B cell (primary cell): ENCODE measurements around the gene ETS1. TPM values are rescaled to one million over a fixed set of nuclear protein-coding genes. Genes with fewer than 3 reads are reported as not detected.

Experiments
- ATAC-seq: fragments of 200-7000 bp; cut with Tn5 transposase; one replicate; pipeline ENCODE4 v1.10.0; 2021; ENCODE audit warnings: low read depth, mild to moderate bottlenecking, moderate number of reproducible peaks, moderate library complexity
- CTCF ChIA-PET: fragments of 350-600 bp; sonication (Branson Sonifier 250); formaldehyde crosslinking; loops from one replicate; lab custom pipeline; 2021; ENCODE audit warnings: antibody characterized with exemption, inconsistent platforms; lab: Charles Lee
- POLR2A ChIA-PET: fragments of 350-600 bp; sonication (Branson Sonifier 250); formaldehyde crosslinking; loops from one replicate; lab custom pipeline; 2021; ENCODE audit warnings: antibody characterized with exemption; lab: Charles Lee
- DNase-seq: peaks from one replicate; pipeline ENCODE4 v3.0.0; 2013
- H2AFZ ChIP-seq: 2 replicates; pipeline ENCODE4 v1.6.1; 2012; ENCODE audit warnings: mild to moderate bottlenecking, low read depth, low read length; ENCODE audit not compliant: insufficient read depth, poor library complexity, severe bottlenecking
- H3K27ac ChIP-seq, 2 donors: 1 replicate in 1 of 2; 2 replicates in 1 of 2; pipeline ENCODE4 v1.5.1; 2012 to 2013; ENCODE audit warnings: low read length in 2 of 2, mild to moderate bottlenecking in 2 of 2, moderate library complexity in 1 of 2
- H3K27me3 ChIP-seq, 4 experiments: fragments of 200-600 bp in 1 of 4; sonication (generic) in 1 of 4; replicated peaks in 1 of 4; 1 replicate in 2 of 4; 2 replicates in 2 of 4; pipeline versions ENCODE4 v1.6.1 to v1.7.0; 2013 to 2016; ENCODE audit warnings: low read length in 3 of 4, mild to moderate bottlenecking in 2 of 4, mixed read lengths in 1 of 4, moderate library complexity in 1 of 4; ENCODE audit not compliant: insufficient read depth in 4 of 4, control insufficient read depth in 3 of 4; ENCODE audit errors: control extremely low read depth in 1 of 4
- H3K36me3 ChIP-seq, 2 experiments: replicated peaks in 1 of 2; 1 replicate in 1 of 2; 2 replicates in 1 of 2; pipeline versions ENCODE4 v1.6.1 to v1.7.1; 2013; ENCODE audit warnings: low read length in 1 of 2; ENCODE audit not compliant: insufficient read depth in 2 of 2, control insufficient read depth in 1 of 2; ENCODE audit errors: control extremely low read depth in 1 of 2, extremely low read depth in 1 of 2
- H3K4me1 ChIP-seq, 2 donors: fragments of 200-600 bp in 1 of 2; sonication (generic) in 1 of 2; 1 replicate in 1 of 2; 2 replicates in 1 of 2; pipeline versions ENCODE4 v1.5.1 to v1.6.1; 2013 to 2017; ENCODE audit warnings: low read length in 2 of 2; ENCODE audit not compliant: control insufficient read depth in 2 of 2, insufficient read depth in 2 of 2
- H3K4me2 ChIP-seq: replicated peaks from 2 replicates; pipeline ENCODE3; 2012; ENCODE audit warnings: mild to moderate bottlenecking, low read depth, low read length; ENCODE audit not compliant: poor library complexity, severe bottlenecking
- H3K4me3 ChIP-seq, 5 experiments: fragments of 200-600 bp in 1 of 5; sonication (generic) in 1 of 5; 1 replicate in 3 of 5; 2 replicates in 2 of 5; pipeline versions ENCODE4 v1.5.1 to v1.7.0; 2011 to 2016; ENCODE audit warnings: low read length in 4 of 5, mild to moderate bottlenecking in 4 of 5, low read depth in 2 of 5, control low read depth in 1 of 5, moderate library complexity in 1 of 5; ENCODE audit not compliant: insufficient read depth in 1 of 5; ENCODE audit errors: control extremely low read depth in 1 of 5, extremely low read depth in 1 of 5
- H3K79me2 ChIP-seq: fragments of 200-600 bp; sonication (generic); one replicate; pipeline ENCODE4 v1.6.0; 2016; ENCODE audit warnings: low read length; ENCODE audit not compliant: control insufficient read depth, insufficient read depth
- H3K9ac ChIP-seq: fragments of 200-600 bp; sonication (generic); 2 replicates; pipeline ENCODE4 v1.6.1; 2017; ENCODE audit warnings: mild to moderate bottlenecking, low read length, moderate library complexity
- H3K9me3 ChIP-seq, 3 donors: one replicate each; pipeline versions ENCODE4 v1.6.1 to v1.7.1; 2013; ENCODE audit warnings: low read length in 2 of 3; ENCODE audit not compliant: control insufficient read depth in 2 of 3, insufficient read depth in 1 of 3; ENCODE audit errors: control extremely low read depth in 1 of 3
- H4K20me1 ChIP-seq: 2 replicates; pipeline ENCODE4 v1.6.0; 2012; ENCODE audit warnings: mild to moderate bottlenecking, low read length; ENCODE audit not compliant: insufficient read depth, control insufficient read depth, poor library complexity, severe bottlenecking
- H3K27ac Mint-ChIP-seq: one replicate; pipeline ENCODE4 v1.8.0; 2021; ENCODE audit warnings: mixed read lengths
- H3K27me3 Mint-ChIP-seq: one replicate; pipeline ENCODE4 v1.8.0; 2021; ENCODE audit warnings: mixed read lengths
- H3K4me1 Mint-ChIP-seq: one replicate; pipeline ENCODE4 v1.8.0; 2021; ENCODE audit warnings: mixed read lengths
- H3K4me3 Mint-ChIP-seq: one replicate; pipeline ENCODE4 v1.8.0; 2021; ENCODE audit warnings: mixed read lengths
- H3K9me3 Mint-ChIP-seq: one replicate; pipeline ENCODE4 v1.8.0; 2022; ENCODE audit warnings: mixed read lengths; ENCODE audit not compliant: insufficient read depth
- EZH2 ChIP-seq: IDR thresholded peaks from 2 replicates; pipeline ENCODE4 v1.6.1; 2012; ENCODE audit warnings: borderline replicate concordance, low read depth, mild to moderate bottlenecking, moderate library complexity, low read length; ENCODE audit not compliant: insufficient read depth, poor library complexity, severe bottlenecking
- WGBS: methylation state at CpG from one replicate; pipeline ENCODE4 v1.1.5; 2013; ENCODE audit warnings: missing lambda C conversion rate; ENCODE audit not compliant: insufficient coverage; 5-methylcytosine and 5-hydroxymethylcytosine counted together
- intact Hi-C: fragments of 100-400 bp; cut with micrococcal nuclease; formaldehyde crosslinking; loops from one replicate; pipeline ENCODE4 v1.10.0; 2022
- polyA plus RNA-seq: library from polyadenylated mRNA; depleted of rRNA; stranded (reverse); fragments of >200 nt; gene quantifications from 2 replicates; pipeline ENCODE4 v1.2.3, GENCODE V29; 2012
- total RNA-seq, 2 donors: library from RNA; stranded (reverse); fragments of 120-200 nt in 1 of 2; gene quantifications; 1 replicate in 1 of 2; 2 replicates in 1 of 2; pipeline versions ENCODE4 v1.2.3 to v1.2.4, GENCODE V29; 2013 to 2022
- TF ChIP-seq, protein P1 (sequence below): fragments of 200-600 bp; IDR thresholded peaks from one replicate; pipeline ENCODE4 v1.8.0; 2022; ENCODE audit warnings: antibody characterized with exemption, mild to moderate bottlenecking

Gene ETS1
- total and polyA plus RNA-seq, 2 donors (not counting 1 experiment from before 2014, with no cell fraction given) = 115 to 271 TPM

DNA sequence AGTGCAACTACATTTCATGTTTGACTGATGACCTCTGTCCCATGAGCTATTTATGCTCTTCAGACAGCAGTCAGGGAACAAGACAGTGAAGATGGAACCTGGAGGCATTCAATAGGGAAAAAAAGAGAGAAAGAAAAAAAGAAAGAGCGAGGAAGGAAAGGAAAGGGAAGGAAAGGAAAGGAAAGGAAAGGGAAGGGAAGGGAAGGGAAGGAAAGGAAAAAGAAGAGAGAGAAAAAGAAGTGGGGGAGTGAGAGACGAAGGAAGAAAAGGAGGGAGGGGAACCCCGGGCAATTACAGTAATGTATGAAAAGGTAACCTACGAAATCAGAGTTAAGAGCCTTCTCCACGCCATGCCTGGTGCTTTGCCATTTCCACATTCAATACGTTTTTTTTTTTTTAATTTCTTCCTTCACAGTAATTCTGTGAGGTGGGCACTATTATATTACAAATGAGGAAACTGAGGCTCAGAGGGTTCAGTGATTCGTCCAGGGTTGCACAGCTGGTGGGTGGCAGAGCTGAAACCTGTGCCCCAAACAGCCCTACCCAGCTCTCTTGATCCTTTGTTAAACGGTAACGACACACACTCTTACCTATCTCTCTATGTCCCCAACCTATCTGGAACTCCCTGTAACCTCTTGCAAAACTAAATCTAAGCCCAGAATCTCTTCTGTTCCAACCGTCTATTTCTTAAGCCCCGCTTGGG lies 39.3 kb downstream of the ETS1 start:
- Histone ChIP-seq H3K4me3 (peak overlapping the region; percentile 44 to 76 (median 62)), H3K79me2 (peaks cover 12% of the 10 kb centered on the region), H3K27ac (peak overlapping the region; percentile 67 to 92), H3K27me3 (no peaks in the 10 kb centered on the region), H2AFZ (peak overlapping the region; percentile 95), H3K36me3 (no peaks in the 10 kb centered on the region), H4K20me1 (no peaks in the 10 kb centered on the region), H3K9me3 (no peaks in the 10 kb centered on the region), H3K9ac (peak overlapping the region; percentile 80), H3K4me2 (peak overlapping the region; percentile 93), H3K4me1 (peaks cover 63 to 68% of the 10 kb centered on the region in 2 donors)
- intact Hi-C loops = no loop called here
- CTCF ChIA-PET = interaction anchor here (1.0 to 2.4 kb wide), 12 partner anchors 14 to 376 kb away, joined by 3 to 7 read pairs (median 3); no protein-coding TSS in a partner anchor
- POLR2A ChIA-PET = interaction anchor here (0.5 to 3.3 kb wide), 9 partner anchors 15 to 258 kb away, joined by 3 to 13 read pairs (median 4); no protein-coding TSS in a partner anchor
- ATAC-seq (no peak), DNase-seq (peak; percentile 23)
- Mint-ChIP-seq H3K27me3 (no peaks in the 10 kb centered on the region), H3K4me1 (peaks cover 75% of the 10 kb centered on the region), H3K4me3 (peak overlapping the region; percentile 85), H3K9me3 (no peaks in the 10 kb centered on the region), H3K27ac (peak overlapping the region; percentile 92)
- no peak for TF ChIP-seq EZH2
- TF ChIP-seq, protein P1, sequence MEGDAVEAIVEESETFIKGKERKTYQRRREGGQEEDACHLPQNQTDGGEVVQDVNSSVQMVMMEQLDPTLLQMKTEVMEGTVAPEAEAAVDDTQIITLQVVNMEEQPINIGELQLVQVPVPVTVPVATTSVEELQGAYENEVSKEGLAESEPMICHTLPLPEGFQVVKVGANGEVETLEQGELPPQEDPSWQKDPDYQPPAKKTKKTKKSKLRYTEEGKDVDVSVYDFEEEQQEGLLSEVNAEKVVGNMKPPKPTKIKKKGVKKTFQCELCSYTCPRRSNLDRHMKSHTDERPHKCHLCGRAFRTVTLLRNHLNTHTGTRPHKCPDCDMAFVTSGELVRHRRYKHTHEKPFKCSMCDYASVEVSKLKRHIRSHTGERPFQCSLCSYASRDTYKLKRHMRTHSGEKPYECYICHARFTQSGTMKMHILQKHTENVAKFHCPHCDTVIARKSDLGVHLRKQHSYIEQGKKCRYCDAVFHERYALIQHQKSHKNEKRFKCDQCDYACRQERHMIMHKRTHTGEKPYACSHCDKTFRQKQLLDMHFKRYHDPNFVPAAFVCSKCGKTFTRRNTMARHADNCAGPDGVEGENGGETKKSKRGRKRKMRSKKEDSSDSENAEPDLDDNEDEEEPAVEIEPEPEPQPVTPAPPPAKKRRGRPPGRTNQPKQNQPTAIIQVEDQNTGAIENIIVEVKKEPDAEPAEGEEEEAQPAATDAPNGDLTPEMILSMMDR = no peak
- WGBS = 17% methylated on average over 6 of the region's 11 CpGs

DNA sequence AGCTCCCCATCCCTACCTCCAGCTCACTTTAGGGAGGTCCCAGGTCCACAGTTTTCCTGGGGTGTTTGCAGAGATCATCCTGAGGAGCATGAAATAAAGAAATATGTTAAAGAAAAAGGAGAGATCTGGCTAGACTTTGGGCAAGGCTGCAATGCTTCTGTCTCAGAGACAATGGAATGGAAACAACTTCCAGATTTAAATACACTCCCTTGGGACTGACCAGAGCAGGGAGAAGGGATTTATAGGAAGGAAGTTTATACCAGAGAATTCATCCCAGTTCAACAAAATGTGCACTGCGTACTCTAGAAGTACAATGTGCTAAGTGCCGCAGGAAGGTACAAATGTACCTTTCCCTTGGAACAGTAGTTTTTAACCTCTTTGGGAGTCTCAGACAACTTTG lies 40.4 kb downstream of the ETS1 start:
- H3K4me1 Mint-ChIP-seq = peaks cover 64% of the 10 kb centered on the region
- peaks cover 55 to 56% of the 10 kb centered on the region in 2 donors for H3K4me1 ChIP-seq

More for the DNA sequence above, 40.4 kb downstream of the ETS1 start:
- no peak overlapping the region for H3K4me3 ChIP-seq
- H3K9me3 ChIP-seq = no peaks in the 10 kb centered on the region
- Mint-ChIP-seq H3K4me3 (peak overlapping the region; percentile 72), H3K9me3 (no peaks in the 10 kb centered on the region), H3K27me3 (no peaks in the 10 kb centered on the region), H3K27ac (peak overlapping the region; percentile 82)
- no peak overlapping the region for H3K27ac ChIP-seq
- H3K79me2 ChIP-seq = peaks cover 18% of the 10 kb centered on the region
- CTCF ChIA-PET = interaction anchor here (0.7 to 1.6 kb wide), 6 partner anchors 21 to 257 kb away, joined by 3 to 5 read pairs (median 3); no protein-coding TSS in a partner anchor
- intact Hi-C loops = no loop called here
- TF ChIP-seq, protein P1 = no peak
- TF ChIP-seq EZH2 = no peak
- no peaks in the 10 kb centered on the region for H4K20me1 ChIP-seq
- H3K9ac ChIP-seq = no peak overlapping the region
- POLR2A ChIA-PET = interaction anchor here (0.7 to 1.0 kb wide), 2 partner anchors 24 to 64 kb away, joined by 3 to 6 read pairs; no protein-coding TSS in a partner anchor
- H3K36me3 ChIP-seq = no peaks in the 10 kb centered on the region
- ATAC-seq (no peak), DNase-seq (no peak)
- H3K4me2 ChIP-seq = no peak overlapping the region
- no peaks in the 10 kb centered on the region for H3K27me3 ChIP-seq
- WGBS = no CpG with 5 or more reads among the region's 2 CpGs
- H2AFZ ChIP-seq = no peak overlapping the region
